Measurements from ENCODE around the gene ZNF175.
"Not testable (repeated sequence)": the region's sequence is repeated elsewhere in the genome, so short reads cannot be mapped to it uniquely, and the experiment has no call there.

ZNF175 gene

GRCh38 chr19:51593138-51593890 lies 22.2 kb downstream of the ZNF175 start:
- no peak for FAIRE-seq

- FAIRE-seq = peak; percentile 94
These were observed 23.1 kb downstream of the ZNF175 start for GRCh38 chr19:51593969-51594773.

- FAIRE-seq = no peak
These were observed 23.7 kb downstream of the ZNF175 start for GRCh38 chr19:51594774-51595109.

GRCh38 chr19:51595190-51596175 lies 24.4 kb downstream of the ZNF175 start:
- FAIRE-seq = no peak

- FAIRE-seq = no peak
These were observed 27.3 kb downstream of the ZNF175 start for GRCh38 chr19:51598159-51598915.

- FAIRE-seq = no peak
These were observed 28.0 kb downstream of the ZNF175 start for GRCh38 chr19:51599084-51599483.

- no peak for FAIRE-seq
These were observed 30.0 kb downstream of the ZNF175 start for GRCh38 chr19:51600940-51601580.

GRCh38 chr19:51602189-51602854 lies 31.2 kb downstream of the ZNF175 start:
- no peak for FAIRE-seq

GRCh38 chr19:51607077-51607476 lies 36.0 kb downstream of the ZNF175 start:
- no peak for FAIRE-seq

- no peak for FAIRE-seq
These were observed 37.0 kb downstream of the ZNF175 start for GRCh38 chr19:51607920-51608562.

GRCh38 chr19:51610576-51610975 lies 39.5 kb downstream of the ZNF175 start:
- FAIRE-seq = no peak

GRCh38 chr19:51614789-51615188 lies 43.7 kb downstream of the ZNF175 start:
- FAIRE-seq = no peak

- FAIRE-seq = no peak
These were observed 44.9 kb downstream of the ZNF175 start for GRCh38 chr19:51615991-51616390.

- FAIRE-seq = no peak
These were observed 50.1 kb downstream of the ZNF175 start for GRCh38 chr19:51621178-51621577.

GRCh38 chr19:51626675-51627074 lies 55.6 kb downstream of the ZNF175 start:
- no peak for FAIRE-seq

GRCh38 chr19:51627491-51628138 lies 56.5 kb downstream of the ZNF175 start:
- no peak for FAIRE-seq

- FAIRE-seq = no peak
These were observed 57.3 kb downstream of the ZNF175 start for GRCh38 chr19:51628153-51628939.

GRCh38 chr19:51630315-51630714 lies 59.2 kb downstream of the ZNF175 start, which contains the start of gene SIGLEC5:
Gene SIGLEC5 (minus strand): TSS chr19:51630401. CDS start chr19:51630335, 66 bp downstream.
- not testable (repeated sequence) for FAIRE-seq

- FAIRE-seq = no peak
These were observed 61.0 kb downstream of the ZNF175 start for GRCh38 chr19:51632126-51632525.
